ENCODE data around the gene CEBPE.

- TF ChIP-seq EP300 (conservative IDR thresholded peaks at IDR 0.05; ENCODE audit: poor library complexity, severe bottlenecking) (no peak), CTCF (IDR thresholded peaks at IDR 0.05; ENCODE audit: poor library complexity, severe bottlenecking) (no peak), POLR2AphosphoS5 (IDR thresholded peaks at IDR 0.05) (no peak), EZH2 (IDR thresholded peaks at IDR 0.05; ENCODE audit: borderline replicate concordance, insufficient read depth, low read length, poor library complexity, severe bottlenecking) (no peak), SMC3 (conservative IDR thresholded peaks at IDR 0.05; ENCODE audit: poor library complexity) (no peak), MXI1 (conservative IDR thresholded peaks at IDR 0.05; ENCODE audit: poor library complexity, severe bottlenecking) (no peak)
Measured at GRCh38 chr14:23163830-23164229, 44.8 kb upstream of the CEBPE start.
